HL-60/S4 treated with phorbol 12-myristate 13-acetate at 8.2 ng/mL for 4 days and 3 days (cell line): ENCODE measurements around the gene CRYBA1.
"Not testable (repeated sequence)": the region's sequence is repeated elsewhere in the genome, so short reads cannot be mapped to it uniquely, and the experiment has no call there.

Source experiments
- in situ Hi-C: fragments of 300-500 bp; cut with MboI; formaldehyde crosslinking; loops from 2 replicates; pipeline ENCODE4 v1.15.0; 2022; ENCODE audit warnings: low sequenced_read_pairs

The CRYBA1 gene, protein sequence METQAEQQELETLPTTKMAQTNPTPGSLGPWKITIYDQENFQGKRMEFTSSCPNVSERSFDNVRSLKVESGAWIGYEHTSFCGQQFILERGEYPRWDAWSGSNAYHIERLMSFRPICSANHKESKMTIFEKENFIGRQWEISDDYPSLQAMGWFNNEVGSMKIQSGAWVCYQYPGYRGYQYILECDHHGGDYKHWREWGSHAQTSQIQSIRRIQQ

DNA sequence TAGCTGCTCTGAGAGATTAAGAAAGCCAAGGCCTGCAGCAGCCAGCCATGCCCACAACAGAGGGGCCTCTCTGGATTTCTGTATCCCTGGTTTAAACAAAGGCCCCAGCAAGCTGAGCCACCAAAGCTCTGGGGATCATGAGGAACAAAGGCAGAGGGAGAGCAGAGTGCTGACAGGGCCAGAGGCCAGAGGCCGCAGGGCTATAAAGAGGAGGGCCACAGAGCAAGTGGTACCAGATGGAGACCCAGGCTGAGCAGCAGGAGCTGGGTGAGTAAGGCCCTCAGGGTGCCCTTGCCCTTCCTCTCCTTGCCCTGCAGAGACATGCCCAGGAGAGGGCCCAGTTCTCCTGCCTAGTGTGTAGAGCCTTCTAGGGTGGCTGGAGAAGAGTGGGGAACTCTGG, at the start of gene CRYBA1:
CRYBA1 (plus strand) TSS at position 232 of the 400 bp plus-strand sequence; CDS start at position 237, 5 bp downstream.
- in situ Hi-C loops, result no loop called here

DNA sequence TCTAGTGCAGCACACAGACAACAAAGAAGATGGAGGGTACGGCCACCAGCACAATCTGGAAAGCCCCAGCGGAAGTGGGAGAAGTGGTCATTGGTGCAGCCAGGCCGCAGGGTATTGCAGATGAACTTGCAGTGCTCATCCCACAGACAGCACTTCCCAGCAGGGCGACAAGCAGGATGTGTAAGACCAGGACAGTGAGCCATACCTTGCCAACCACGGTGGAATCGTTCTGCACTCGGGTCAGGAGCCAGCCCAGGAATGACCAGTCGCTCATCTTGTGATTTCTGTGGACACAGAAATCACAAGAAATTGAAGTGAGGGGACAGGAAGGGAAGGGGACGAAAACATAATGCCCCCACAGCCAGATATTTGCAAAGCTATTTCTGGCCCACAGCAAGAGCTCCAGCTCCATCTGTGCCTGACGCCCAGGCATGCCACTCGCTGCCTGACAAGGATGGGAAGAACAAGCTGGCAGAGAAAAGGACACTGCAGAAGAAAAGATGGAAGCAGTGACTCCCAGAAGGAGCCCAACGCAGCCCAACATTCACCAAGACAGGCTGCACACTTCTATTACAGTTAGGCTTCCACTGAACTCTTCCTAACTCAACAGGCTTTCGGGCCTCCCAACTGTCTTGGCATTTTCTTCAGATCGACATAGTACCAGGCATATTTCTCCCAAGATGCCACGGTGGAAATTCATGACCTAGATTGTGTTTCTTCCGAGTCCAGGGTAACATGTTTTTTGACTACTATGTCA, 49.0 kb upstream of the CRYBA1 start:
- in situ Hi-C loops, result no loop called here

DNA sequence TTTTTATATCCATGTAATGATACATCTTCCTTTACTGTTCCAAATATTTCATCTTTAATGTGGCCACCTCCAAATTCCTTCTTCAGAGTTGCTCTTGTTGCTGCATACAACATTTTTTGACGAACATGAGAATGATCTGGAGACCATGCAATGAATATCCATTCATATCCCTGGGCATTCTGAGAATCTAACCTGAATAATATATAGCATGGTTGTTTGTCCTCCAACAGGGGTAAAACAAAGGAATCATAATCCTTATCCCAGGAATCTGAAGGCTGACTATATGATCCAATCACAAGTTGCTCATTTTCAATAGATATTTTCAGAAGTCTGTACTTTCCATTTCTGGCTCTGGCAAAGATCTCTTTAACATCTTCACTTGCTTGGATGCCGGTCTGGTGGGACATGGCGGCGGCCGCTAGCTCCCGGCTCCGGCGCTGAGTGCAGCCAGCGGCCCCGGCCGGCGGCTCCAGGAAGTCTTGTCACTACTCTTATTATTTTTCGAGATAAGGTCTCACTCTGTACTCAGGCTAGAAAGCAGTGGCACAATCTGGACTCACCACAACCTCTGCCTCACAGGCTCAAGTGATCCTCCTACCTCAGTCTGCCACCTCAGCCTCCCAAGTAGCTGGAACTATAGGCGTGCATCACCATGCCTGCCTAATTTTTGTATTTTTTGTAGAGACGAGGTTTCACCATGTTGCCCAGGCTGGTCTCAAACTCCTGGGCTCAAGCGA, 42.4 kb upstream of the CRYBA1 start:
- in situ Hi-C loops, result not testable (repeated sequence)

DNA sequence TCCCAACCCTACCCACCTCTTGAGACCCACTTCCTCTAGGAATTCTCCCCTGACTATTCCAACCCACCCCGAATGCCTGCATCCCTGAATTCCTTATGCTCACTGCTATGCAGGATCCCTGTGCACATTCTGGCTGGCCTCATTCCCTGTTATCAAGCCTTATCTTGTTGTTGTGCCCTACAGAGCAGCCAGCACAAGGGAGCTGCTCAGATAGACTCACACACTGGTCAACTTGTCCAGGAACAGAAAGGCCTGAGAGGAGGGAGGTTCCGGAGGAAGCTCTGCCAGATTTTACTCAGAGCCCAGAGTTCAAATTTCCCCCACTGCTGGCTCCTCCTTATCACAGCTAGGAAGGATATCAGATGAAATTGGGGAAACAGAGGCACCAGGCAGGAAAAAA, 41.6 kb upstream of the CRYBA1 start:
- in situ Hi-C loops, result no loop called here

DNA sequence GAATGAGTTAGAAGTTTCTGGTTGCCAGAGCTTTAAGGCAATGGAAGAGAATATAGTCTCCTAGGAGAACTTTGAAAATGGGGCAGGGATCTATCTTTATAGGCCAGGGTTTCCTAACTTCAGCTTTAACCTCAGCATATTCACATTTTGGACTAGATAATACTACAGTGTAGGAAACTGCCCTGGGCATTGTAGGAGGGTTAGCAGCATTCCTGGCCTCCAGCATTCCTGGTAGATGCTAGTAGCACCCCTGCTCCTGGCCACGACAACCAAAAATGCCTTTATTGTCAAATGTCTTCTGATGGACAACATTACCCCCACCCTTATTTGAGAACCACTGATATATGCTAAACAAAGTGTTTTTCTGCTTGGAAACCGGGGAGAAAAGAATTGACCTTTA, 38.7 kb upstream of the CRYBA1 start:
- in situ Hi-C loops, result no loop called here

DNA sequence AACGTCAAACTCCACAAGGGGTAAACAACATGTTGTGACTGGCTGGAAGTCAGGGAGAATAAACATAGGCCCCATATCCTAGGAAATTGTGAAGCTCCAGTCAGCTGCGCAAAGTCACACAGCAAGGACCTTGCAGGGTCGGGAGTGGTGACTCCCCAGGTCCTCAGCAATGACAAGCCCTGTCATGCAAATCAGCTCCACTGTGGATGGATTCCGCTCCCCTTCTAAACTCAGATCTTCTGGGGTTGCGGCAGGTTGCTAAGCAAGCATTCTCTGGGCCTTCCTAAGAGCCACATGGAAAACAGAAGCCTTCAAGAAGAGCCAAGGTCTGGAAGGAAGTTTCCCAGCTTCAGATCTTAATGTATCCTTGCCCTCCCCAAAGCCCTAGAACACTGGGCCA, 37.6 kb upstream of the CRYBA1 start:
- in situ Hi-C loops, result no loop called here

DNA sequence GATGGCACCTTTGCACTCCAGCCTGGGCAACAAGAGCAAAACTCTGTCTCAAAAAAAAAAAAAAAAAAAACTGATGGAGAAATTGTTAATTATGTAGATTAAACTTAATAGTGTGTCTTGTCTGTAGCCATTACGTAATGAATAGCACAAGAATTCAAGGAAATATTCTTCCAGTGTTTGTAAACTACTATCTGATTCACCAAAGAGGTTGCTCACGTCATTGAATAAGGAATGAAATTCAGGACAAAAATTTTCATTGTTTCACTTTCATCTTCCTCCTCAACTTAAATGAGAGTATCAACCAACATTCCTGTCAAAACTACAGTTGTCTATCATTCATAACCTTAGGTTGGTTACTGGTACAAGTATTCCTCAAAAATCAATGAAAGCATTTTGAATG, 35.8 kb upstream of the CRYBA1 start:
- in situ Hi-C loops, result no loop called here

DNA sequence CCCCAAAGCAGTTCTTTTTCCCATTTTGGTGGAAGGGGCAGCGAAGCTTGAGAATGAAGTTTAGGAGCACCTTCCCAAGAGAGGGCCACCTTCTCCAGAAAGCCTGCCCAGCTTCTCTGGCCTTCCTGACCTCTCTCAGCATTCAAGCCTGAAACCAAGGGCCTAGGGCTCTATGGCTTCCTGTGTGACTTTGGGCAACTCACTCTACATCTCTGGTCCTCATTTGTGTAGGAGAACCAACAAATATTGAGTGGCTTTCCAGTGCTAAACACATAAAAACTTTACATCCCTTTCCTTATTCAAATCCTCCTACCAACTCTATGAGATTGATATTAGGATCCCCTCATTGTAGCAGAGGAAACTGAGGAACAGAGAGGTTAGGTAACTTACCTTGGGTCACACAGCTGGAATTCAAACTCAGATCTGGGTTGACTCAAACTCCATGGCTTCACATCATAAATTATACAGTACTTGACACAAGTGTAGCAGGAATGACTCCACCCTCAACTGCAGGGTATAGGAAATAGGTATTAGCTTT, 34.5 kb upstream of the CRYBA1 start:
- in situ Hi-C loops, result no loop called here

DNA sequence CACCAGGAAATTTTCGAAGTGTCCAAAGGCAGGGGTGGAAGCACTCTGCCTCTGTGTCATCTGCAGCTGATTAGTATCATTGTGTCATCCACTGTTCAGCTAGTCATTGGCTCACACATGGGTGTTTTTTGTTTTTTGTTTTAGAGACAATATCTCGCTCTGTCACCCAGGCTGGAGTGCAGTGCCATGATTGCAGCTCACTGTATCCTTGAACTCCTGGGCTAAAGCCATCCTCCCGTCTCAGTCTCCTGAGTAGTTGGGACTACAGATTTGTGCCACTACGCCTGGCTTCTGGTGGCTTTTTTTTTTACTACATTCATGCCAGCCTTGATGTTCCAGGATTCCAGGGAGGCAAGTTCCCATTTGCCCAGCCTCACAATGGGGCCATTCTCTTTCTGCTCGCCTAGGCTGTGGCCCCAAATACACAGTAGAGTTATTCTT, 34.0 kb upstream of the CRYBA1 start:
- in situ Hi-C loops, result no loop called here

DNA sequence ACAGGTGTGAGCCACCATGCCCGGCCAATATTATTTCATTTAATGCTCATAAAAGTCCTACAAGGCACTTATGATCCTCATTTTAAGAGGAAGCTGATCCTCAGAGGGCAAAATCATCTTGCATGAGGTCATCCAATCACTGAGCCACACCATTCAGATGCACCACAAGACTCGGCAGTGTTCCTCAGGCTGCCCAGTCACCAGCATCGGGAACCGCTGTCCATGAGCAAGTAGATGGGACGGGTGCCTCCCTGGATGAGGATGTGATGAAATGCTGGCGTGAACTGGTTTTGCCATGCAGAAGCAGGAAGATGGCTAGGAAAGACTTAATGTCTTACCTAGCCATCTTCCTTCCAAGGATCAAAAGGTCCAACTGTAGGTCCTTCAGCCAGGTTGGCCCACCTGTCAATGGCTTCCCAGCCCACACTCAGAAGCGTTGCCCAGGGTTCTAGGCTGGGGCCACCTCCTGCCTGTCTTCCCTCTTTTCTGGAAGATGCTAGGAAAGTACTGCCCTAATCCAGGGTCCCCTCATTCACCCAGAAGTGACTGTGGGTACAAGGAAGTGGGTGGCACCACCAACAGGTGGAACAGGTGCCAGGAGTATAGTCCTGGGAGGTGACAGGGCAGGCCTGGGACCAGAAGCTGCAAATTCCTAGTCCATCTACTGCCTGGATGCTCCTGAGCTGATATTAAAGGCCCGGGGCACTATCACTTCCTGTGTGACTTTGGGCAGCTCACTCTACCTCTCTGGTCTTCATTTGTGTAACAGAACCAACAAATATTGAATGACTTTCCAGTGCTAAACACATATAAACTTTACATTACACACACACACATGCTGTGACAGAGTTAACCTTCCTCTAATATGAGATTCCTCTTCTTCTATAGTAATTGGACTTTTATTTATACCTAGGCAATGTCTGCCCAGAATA, 32.2 kb upstream of the CRYBA1 start:
- in situ Hi-C loops, result no loop called here

DNA sequence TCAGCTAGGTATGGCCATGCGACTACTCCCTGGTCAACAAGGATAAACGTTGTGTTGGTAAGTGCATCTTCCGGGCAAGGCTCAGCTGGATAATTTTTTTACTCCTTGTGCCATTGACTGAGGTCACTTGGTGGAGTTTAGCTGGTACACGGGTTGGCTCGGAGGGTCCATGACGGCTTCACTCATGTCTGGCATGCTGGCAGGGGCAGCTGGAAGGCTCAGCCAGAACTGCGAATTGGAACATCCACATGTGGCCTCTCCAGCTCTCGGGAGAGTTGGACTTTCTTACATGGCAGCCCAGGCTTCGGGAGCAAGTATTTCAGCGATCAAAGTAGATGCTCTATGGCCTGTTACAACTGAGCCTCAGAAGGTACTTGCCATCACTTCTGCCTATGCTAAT, 31.5 kb upstream of the CRYBA1 start:
- in situ Hi-C loops, result no loop called here

DNA sequence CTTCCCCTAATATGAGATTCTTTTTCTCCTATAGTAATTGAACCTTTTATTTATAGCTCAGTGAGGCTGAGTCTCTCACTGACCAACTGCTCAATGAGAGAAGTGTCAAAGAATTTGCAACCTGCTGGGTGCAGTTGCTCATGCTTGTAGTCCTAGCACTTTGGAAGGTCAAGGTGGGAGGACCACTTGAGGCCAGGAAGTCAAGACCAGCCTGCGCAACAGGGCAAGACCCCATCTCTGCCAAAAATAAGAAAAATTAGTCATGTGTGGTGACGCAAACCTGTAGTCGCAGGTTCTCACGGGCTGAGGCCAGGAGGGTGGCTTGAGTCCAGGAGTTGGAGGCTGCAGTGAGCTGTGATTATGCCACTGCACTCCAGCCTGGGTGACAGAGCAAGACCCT, 30.9 kb upstream of the CRYBA1 start:
- in situ Hi-C loops, result no loop called here

DNA sequence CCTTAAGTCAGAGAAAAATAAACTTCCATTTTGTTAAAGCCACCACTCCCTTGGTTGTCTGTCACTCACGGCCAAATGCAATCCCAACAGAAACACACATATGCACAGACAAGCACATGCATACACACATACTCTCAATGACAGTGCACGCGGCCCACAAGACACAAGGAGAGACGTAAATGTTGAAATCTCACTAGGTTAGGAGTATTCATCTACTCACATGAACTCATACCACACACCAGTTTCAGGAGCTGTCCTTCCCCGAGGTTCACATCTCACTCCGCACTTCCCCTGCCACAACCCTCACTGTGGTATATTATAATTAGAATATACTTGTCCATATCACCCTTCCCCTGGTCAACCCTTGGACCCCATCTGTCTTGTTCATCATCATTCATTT, 30.5 kb upstream of the CRYBA1 start:
- in situ Hi-C loops, result no loop called here

DNA sequence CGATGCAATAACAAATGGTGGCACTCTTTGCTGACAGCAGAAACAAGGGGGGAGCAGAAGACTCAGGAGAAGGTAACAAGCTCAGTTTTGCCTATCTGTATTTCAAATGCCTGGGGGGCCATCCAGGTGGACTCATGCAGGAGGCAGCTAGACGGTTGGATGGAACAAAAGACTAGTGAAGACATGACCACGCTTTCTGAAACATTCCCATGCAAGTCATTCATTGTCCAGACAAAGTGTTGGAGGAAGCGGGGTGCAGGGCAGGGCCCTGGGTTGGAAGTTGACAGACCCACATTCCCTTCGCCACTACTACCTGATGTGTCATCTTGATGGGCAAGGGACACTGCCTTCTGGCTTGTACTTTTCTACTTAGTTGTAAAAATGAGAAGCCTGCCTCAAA, 29.8 kb upstream of the CRYBA1 start:
- in situ Hi-C loops, result no loop called here

DNA sequence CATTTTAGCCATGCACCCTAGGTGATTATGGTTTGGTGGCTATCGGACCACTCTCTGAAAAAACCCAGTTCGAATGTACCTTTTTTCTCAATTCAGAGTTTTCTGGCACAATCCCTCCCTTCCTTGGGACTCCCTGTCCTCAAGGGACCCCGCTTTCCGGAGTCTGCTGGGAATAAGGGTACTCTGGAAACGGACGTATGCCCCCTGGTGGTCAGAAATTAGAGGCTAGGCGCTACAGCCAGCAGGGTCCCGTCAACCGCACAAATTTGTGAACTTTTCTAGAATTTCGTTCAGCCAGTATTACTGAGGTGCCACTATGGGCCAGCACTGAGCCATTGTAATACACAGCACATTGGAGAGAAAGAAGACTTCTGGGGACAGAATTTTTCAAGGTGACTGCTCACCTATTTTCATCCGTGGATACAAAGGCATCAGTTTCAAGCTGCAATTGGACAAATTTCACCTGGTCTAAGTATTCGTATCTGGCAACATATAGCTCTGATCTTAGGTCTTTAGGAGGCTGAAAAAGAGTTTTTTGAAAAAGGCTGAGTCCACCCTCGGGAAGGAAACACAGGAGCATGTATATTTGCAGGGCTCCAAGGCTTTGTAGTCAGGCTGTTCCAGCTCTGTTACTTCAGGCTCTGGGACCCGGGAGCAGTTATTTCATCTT, 27.1 kb upstream of the CRYBA1 start:
- in situ Hi-C loops, result no loop called here

DNA sequence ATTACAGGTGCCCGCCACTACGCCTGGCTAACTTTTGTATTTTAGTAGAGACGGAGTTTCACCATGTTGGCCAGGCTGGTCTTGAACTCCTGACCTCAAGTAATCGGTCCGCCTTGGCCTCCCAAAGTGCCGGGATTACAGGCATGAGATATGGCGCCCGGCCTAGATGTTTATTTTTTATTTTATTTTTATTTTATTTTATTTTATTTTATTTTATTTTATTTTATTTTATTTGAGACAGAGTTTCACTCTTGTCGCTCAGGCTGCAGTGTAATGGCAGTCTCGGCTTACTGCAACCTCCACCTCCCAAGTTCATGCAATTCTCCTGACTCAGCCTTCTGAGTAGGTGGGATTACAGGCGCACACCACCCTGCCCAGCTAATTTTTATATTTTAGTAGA, 25.3 kb upstream of the CRYBA1 start:
- in situ Hi-C loops, result not testable (repeated sequence)

DNA sequence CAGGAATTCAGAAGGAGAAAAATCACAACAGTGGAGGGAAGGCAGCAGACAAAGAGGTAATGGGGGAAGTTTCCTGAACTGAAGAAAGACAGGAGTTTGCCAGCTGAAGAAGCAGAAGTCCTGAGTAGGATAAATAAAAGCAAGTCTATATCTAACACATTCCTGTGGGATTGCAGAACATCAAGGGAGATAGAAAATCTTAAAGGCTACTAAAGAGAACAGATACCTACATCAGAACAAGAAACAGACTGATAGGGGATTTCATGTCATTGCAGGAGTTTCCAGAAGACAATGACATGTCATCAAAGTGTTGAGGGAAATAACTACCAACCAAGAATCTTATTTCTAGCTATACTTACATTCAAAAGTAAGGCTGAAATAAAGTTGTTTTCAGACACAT, 21.3 kb upstream of the CRYBA1 start:
- in situ Hi-C loops, result no loop called here

DNA sequence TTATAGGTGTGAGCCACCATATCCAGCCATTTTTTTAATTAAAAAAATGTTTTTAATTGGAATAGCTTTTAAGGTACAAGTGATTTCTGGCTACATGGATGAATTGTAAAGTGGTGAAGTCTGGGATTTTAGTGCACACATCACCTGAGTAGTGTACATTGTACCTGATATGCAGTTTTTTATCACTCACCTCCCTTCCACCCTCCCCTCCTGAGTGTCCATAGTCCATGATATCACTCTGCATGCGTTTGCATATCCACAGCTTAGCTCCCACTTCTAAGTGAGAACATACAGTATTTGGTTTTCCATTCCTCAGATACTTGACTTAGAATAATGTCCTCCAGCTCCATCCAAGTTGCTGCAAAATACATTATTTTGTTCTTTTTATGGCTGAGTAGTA, 13.4 kb upstream of the CRYBA1 start:
- in situ Hi-C loops, result no loop called here

DNA sequence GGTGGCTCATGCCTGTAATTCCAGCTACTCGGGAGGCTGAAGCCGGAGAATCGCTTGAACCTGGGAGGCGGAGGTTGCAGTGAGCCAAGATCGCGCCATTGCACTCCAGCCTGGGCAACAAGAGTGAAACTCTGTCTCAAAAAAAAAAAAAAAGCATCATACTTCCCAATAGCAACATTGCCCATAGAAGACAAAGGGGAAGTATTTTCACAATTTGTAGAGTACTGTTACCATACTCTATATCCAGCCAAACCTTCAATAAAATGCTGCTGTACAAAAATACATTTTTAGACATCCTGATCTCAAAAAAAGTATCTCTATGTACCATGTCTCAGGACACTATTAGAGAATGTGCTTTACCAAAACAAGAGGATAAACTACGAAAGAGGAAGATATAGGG, 11.7 kb upstream of the CRYBA1 start:
- in situ Hi-C loops, result not testable (repeated sequence)

DNA sequence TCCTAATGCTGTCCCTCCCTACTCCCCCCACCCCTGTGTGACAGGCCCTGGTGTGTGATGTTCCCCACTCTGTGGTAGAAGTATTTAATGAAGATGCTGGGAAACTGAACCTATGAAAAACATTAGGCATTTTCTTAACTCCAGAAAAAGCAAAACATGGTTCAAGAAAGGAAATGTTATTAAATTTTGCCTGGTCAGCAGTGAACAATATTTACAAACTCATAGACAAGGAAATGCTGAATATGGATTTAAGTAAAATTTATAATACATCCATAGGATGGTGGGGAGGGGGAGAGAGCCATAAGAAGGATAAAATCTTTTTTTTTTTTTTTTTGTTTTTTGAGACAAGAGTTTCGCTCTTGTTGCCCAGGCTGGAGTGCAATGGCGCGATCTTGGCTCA, 10.8 kb upstream of the CRYBA1 start:
- in situ Hi-C loops, result no loop called here
